Neural cell (in vitro differentiated cells): ENCODE results near the gene CAPN14. TPM values are rescaled to one million over a fixed set of nuclear protein-coding genes. Genes with fewer than 3 reads are reported as not detected.
A peak's percentile ranks its signal among the peaks of the same experiment; 100 is the strongest.

ENCODE experiments used
- H2AFZ ChIP-seq: fragments of 200-600, 300-800 bp; sonication (generic), shearing (Covaris generic); 2 replicates; pipeline ENCODE4 v1.6.0; 2014; ENCODE audit warnings: low read depth, mild to moderate bottlenecking, antibody characterized with exemption, low read length, moderate library complexity
- H3F3A ChIP-seq: fragments of 200-600 bp; shearing (Covaris generic); 2 replicates; pipeline ENCODE4 v1.6.1; 2016; ENCODE audit warnings: mild to moderate bottlenecking, moderate library complexity, mixed read lengths, antibody characterized with exemption, low read length; ENCODE audit not compliant: insufficient read depth, poor library complexity, severe bottlenecking
- H3K27ac ChIP-seq: fragments of 200-600, 300-800 bp; sonication (generic), shearing (Covaris generic); 2 replicates; pipeline ENCODE4 v1.5.1; 2014; ENCODE audit warnings: mild to moderate bottlenecking, low read length, moderate library complexity
- H3K27me3 ChIP-seq: fragments of 300-800, 200-600 bp; sonication (generic), shearing (Covaris generic); 2 replicates; pipeline ENCODE4 v1.6.0; 2014; ENCODE audit warnings: mild to moderate bottlenecking, low read depth, low read length, moderate library complexity; ENCODE audit not compliant: insufficient read depth
- H3K36me3 ChIP-seq: fragments of 300-800, 200-600 bp; sonication (generic), shearing (Covaris generic); 2 replicates; pipeline ENCODE4 v1.5.1; 2014; ENCODE audit warnings: mild to moderate bottlenecking, antibody characterized with exemption, low read length, moderate library complexity; ENCODE audit not compliant: insufficient read depth
- H3K4me2 ChIP-seq: fragments of 300-800, 200-600 bp; sonication (generic), shearing (Covaris generic); 2 replicates; pipeline ENCODE4 v1.6.0; 2014; ENCODE audit warnings: mild to moderate bottlenecking, low read length
- H3K4me3 ChIP-seq: fragments of 300-800, 200-600 bp; sonication (generic), shearing (Covaris generic); 2 replicates; pipeline ENCODE4 v1.5.1; 2014; ENCODE audit warnings: mild to moderate bottlenecking, low read length, moderate library complexity
- H3K79me2 ChIP-seq: fragments of 200-600 bp; shearing (Covaris generic); replicated peaks from 2 replicates; pipeline ENCODE4 v1.6.0; 2014; ENCODE audit warnings: mild to moderate bottlenecking, low read length, moderate library complexity; ENCODE audit not compliant: insufficient read depth
- H3K9ac ChIP-seq: fragments of 300-800, 200-600 bp; sonication (generic), shearing (Covaris generic); 2 replicates; pipeline ENCODE4 v1.6.1; 2016; ENCODE audit warnings: mild to moderate bottlenecking, low read length, mixed read lengths
- H3K9me2 ChIP-seq: fragments of 200-600 bp; shearing (Covaris generic); 2 replicates; pipeline ENCODE4 v1.6.1; 2016; ENCODE audit warnings: mild to moderate bottlenecking, low read length, mixed read lengths; ENCODE audit not compliant: insufficient read depth
- H3K9me3 ChIP-seq: fragments of 200-600, 300-800 bp; sonication (generic), shearing (Covaris generic); 2 replicates; pipeline ENCODE4 v1.6.1; 2016; ENCODE audit warnings: mild to moderate bottlenecking, mixed run types, low read length, moderate library complexity, mixed read lengths
- H4K20me1 ChIP-seq: fragments of 200-600 bp; shearing (Covaris generic); 2 replicates; pipeline ENCODE4 v1.6.1; 2016; ENCODE audit warnings: mild to moderate bottlenecking, mixed run types; ENCODE audit not compliant: insufficient read depth
- CTCF ChIP-seq: fragments of 450-650 bp; IDR thresholded peaks from 2 replicates; pipeline ENCODE4 v1.5.1; 2014; ENCODE audit warnings: antibody characterized with exemption, mild to moderate bottlenecking, moderate library complexity; ENCODE audit not compliant: poor library complexity, severe bottlenecking
- EP300 ChIP-seq: fragments of 450-650 bp; conservative IDR thresholded peaks from 2 replicates; pipeline ENCODE4 v1.6.1; 2014; ENCODE audit warnings: antibody characterized with exemption, mild to moderate bottlenecking, moderate library complexity; ENCODE audit not compliant: poor library complexity, severe bottlenecking
- EZH2 ChIP-seq: fragments of 200-600, 300-800 bp; shearing (Covaris generic), sonication (generic); IDR thresholded peaks from 2 replicates; pipeline ENCODE4 v1.6.1; 2014; ENCODE audit warnings: antibody characterized with exemption, low read length, borderline replicate concordance, mild to moderate bottlenecking; ENCODE audit not compliant: insufficient read depth, poor library complexity, severe bottlenecking
- MXI1 ChIP-seq: fragments of 450-650 bp; conservative IDR thresholded peaks from 2 replicates; pipeline ENCODE4 v1.6.1; 2014; ENCODE audit warnings: antibody characterized with exemption, mild to moderate bottlenecking; ENCODE audit not compliant: poor library complexity, severe bottlenecking
- POLR2AphosphoS5 ChIP-seq: IDR thresholded peaks from 2 replicates; pipeline ENCODE4 v1.6.1; 2012
- RAD21 ChIP-seq: fragments of 450-650 bp; conservative IDR thresholded peaks from 2 replicates; pipeline ENCODE4 v1.6.1; 2014; ENCODE audit warnings: antibody characterized with exemption, mild to moderate bottlenecking, moderate library complexity
- REST ChIP-seq: IDR thresholded peaks from 2 replicates; pipeline ENCODE4 v1.6.1; 2012; ENCODE audit warnings: borderline replicate concordance
- SMC3 ChIP-seq: fragments of 450-650 bp; conservative IDR thresholded peaks from 2 replicates; pipeline ENCODE4 v1.6.1; 2014; ENCODE audit warnings: antibody characterized with exemption, mild to moderate bottlenecking, moderate library complexity; ENCODE audit not compliant: poor library complexity
- TAF1 ChIP-seq: IDR thresholded peaks from 2 replicates; pipeline ENCODE4 v1.6.1; 2012; ENCODE audit warnings: low read depth
- polyA plus RNA-seq: library from polyadenylated mRNA; depleted of rRNA; stranded (reverse); fragments of >200 nt; gene quantifications from 2 replicates; pipeline ENCODE4 v1.2.3, GENCODE V29; 2014

The CAPN14 gene
- polyA plus RNA-seq, 1 donor from 2014 or later, result 2.1 TPM

- no peaks in the 10 kb centered on the region for H3K36me3 ChIP-seq
- H3K9me3 ChIP-seq, result no peaks in the 10 kb centered on the region
- no peak overlapping the region for H3K27ac ChIP-seq
- H3K79me2 ChIP-seq, result no peaks in the 10 kb centered on the region
- TF ChIP-seq POLR2AphosphoS5 (no peak), SMC3 (no peak), REST (no peak), RAD21 (no peak), CTCF (no peak)
- no peak overlapping the region for H3K4me3 ChIP-seq
- no peak overlapping the region for H3K9ac ChIP-seq
- no peaks in the 10 kb centered on the region for H3K27me3 ChIP-seq
- no peak overlapping the region for H2AFZ ChIP-seq
- H4K20me1 ChIP-seq, result no peaks in the 10 kb centered on the region
- no peaks in the 10 kb centered on the region for H3K9me2 ChIP-seq
- H3K4me2 ChIP-seq, result no peak overlapping the region
- no peaks in the 10 kb centered on the region for H3F3A ChIP-seq
These were observed 69.7 kb downstream of the CAPN14 start for GRCh38 chr2:31147645-31148044.

- peak overlapping the region; percentile 22 for H2AFZ ChIP-seq
- peak overlapping the region; percentile 87 for H3K27ac ChIP-seq
- no peaks in the 10 kb centered on the region for H3K9me2 ChIP-seq
- H3K9ac ChIP-seq, result peak overlapping the region; percentile 58
- no peaks in the 10 kb centered on the region for H3K79me2 ChIP-seq
- H3K9me3 ChIP-seq, result no peaks in the 10 kb centered on the region
- no peak overlapping the region for H3K4me2 ChIP-seq
- H4K20me1 ChIP-seq, result no peaks in the 10 kb centered on the region
- no peaks in the 10 kb centered on the region for H3K36me3 ChIP-seq
- no peaks in the 10 kb centered on the region for H3F3A ChIP-seq
- H3K27me3 ChIP-seq, result peaks cover 20% of the 10 kb centered on the region
- H3K4me3 ChIP-seq, result no peak overlapping the region
- TF ChIP-seq RAD21, result peak; percentile 26
- no peak for TF ChIP-seq TAF1
- TF ChIP-seq SMC3, result no peak
- TF ChIP-seq MXI1, result peak; percentile 40
- TF ChIP-seq CTCF, result no peak
- peak; percentile 61 for TF ChIP-seq POLR2AphosphoS5
- no peak for TF ChIP-seq EZH2
- peak; percentile 67 for TF ChIP-seq REST
- TF ChIP-seq EP300, result peak; percentile 89
These were observed 75.2 kb downstream of the CAPN14 start for GRCh38 chr2:31142110-31142509.
